Endothelial cell of umbilical vein (primary cell): ENCODE data around the gene COLEC11.

Experiments used
- EZH2 ChIP-seq: IDR thresholded peaks from 2 replicates; pipeline ENCODE4 v1.6.1; 2012; ENCODE audit warnings: borderline replicate concordance, low read depth, mild to moderate bottlenecking, moderate library complexity, low read length, inconsistent platforms; ENCODE audit not compliant: severe bottlenecking
- GATA2 ChIP-seq: IDR thresholded peaks from 2 replicates; pipeline ENCODE4 v1.7.0; 2011; ENCODE audit warnings: low read depth, mild to moderate bottlenecking, moderate library complexity, mixed read lengths, low read length; ENCODE audit not compliant: insufficient read length, insufficient read depth
- JUN ChIP-seq: IDR thresholded peaks from 2 replicates; pipeline ENCODE4 v1.6.1; 2011; ENCODE audit warnings: borderline replicate concordance, low read depth; ENCODE audit not compliant: insufficient read length, insufficient read depth
- TF ChIP-seq, protein P1 (sequence below), 2 donors: IDR thresholded peaks; 1 replicate in 1 of 2; 2 replicates in 1 of 2; pipeline ENCODE4 v1.5.1; 2011; ENCODE audit warnings: low read length in 2 of 2, mild to moderate bottlenecking in 2 of 2, moderate library complexity in 2 of 2, control low read depth in 1 of 2, inconsistent platforms in 1 of 2, low read depth in 1 of 2; ENCODE audit not compliant: insufficient read depth in 1 of 2; ENCODE audit errors: extremely low read depth in 1 of 2

DNA sequence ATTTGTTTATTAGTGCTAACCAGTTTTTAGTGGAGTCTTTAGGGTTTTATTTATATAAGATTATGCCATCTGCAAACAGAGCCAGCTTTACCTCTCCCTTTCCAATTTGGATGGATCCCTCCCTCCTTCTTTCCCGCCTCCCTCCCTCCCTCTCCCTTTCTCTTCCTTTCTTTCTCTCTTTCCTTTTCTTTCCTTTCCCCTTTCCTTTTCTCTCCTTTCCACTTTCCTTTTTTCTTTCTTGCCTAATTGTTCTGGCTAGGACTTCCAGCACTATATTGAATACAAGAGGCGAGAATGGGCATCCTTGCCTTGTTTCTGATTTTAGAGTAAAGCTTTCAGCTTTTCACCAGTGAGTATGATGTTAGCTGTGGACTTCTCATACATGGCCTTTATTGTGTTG lies 24.1 kb downstream of the COLEC11 start:
- TF ChIP-seq GATA2 (no peak), JUN (no peak), EZH2 (no peak)
- TF ChIP-seq, protein P1, sequence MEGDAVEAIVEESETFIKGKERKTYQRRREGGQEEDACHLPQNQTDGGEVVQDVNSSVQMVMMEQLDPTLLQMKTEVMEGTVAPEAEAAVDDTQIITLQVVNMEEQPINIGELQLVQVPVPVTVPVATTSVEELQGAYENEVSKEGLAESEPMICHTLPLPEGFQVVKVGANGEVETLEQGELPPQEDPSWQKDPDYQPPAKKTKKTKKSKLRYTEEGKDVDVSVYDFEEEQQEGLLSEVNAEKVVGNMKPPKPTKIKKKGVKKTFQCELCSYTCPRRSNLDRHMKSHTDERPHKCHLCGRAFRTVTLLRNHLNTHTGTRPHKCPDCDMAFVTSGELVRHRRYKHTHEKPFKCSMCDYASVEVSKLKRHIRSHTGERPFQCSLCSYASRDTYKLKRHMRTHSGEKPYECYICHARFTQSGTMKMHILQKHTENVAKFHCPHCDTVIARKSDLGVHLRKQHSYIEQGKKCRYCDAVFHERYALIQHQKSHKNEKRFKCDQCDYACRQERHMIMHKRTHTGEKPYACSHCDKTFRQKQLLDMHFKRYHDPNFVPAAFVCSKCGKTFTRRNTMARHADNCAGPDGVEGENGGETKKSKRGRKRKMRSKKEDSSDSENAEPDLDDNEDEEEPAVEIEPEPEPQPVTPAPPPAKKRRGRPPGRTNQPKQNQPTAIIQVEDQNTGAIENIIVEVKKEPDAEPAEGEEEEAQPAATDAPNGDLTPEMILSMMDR (IDR thresholded peaks at IDR 0.05; ENCODE audit: extremely low read depth in 1 of 2, insufficient read depth in 1 of 2, low read depth in 1 of 2, low read length in 2 of 2) = no peak
